ENCODE results near the gene LILRB2.
"Not testable (repeated sequence)": the region's sequence is repeated elsewhere in the genome, so short reads cannot be mapped to it uniquely, and the experiment has no call there.

LILRB2 gene

GRCh38 chr19:54325631-54326030 lies 44.7 kb upstream of the LILRB2 start:
- Histone ChIP-seq H3K9me2 (ENCODE audit: low read depth, low read length) (no peaks in the 10 kb centered on the region), H3K27ac (ENCODE audit: low read depth, low read length, poor library complexity, severe bottlenecking) (no peak overlapping the region), H2AFZ (ENCODE audit: low read length) (no peak overlapping the region), H3K9ac (ENCODE audit: low read length) (no peak overlapping the region), H3K27me3 (ENCODE audit: insufficient read depth, low read length) (peaks cover 4% of the 10 kb centered on the region; the same call in 1 of the 2 replicates), H3K4me3 (ENCODE audit: low read depth, low read length, poor library complexity, severe bottlenecking) (no peak overlapping the region), H3K9me3 (ENCODE audit: low read length) (no peaks in the 10 kb centered on the region), H3K79me2 (ENCODE audit: insufficient read depth, low read length) (no peaks in the 10 kb centered on the region), H4K20me1 (ENCODE audit: insufficient read depth, low read length) (no peaks in the 10 kb centered on the region), H3K4me2 (ENCODE audit: low read length) (no peak overlapping the region), H3K36me3 (ENCODE audit: insufficient read depth, low read length) (no peaks in the 10 kb centered on the region), H3F3A (ENCODE audit: insufficient read depth, low read length) (no peaks in the 10 kb centered on the region), H3K4me1 (ENCODE audit: insufficient read depth, low read length, severe bottlenecking) (no peaks in the 10 kb centered on the region)
- TF ChIP-seq EZH2 (IDR thresholded peaks at IDR 0.05; ENCODE audit: borderline replicate concordance, low read length) (no peak), CTCF (IDR thresholded peaks at IDR 0.05; ENCODE audit: low read length) (no peak)

GRCh38 chr19:54325194-54325621 lies 44.3 kb upstream of the LILRB2 start:
- Histone ChIP-seq H3K36me3 (ENCODE audit: insufficient read depth, low read length) (no peaks in the 10 kb centered on the region), H4K20me1 (ENCODE audit: insufficient read depth, low read length) (no peaks in the 10 kb centered on the region), H3K27ac (ENCODE audit: low read depth, low read length, poor library complexity, severe bottlenecking) (no peak overlapping the region), H3K4me2 (ENCODE audit: low read length) (no peak overlapping the region), H3K4me1 (ENCODE audit: insufficient read depth, low read length, severe bottlenecking) (no peaks in the 10 kb centered on the region), H3K9ac (ENCODE audit: low read length) (no peak overlapping the region), H3K79me2 (ENCODE audit: insufficient read depth, low read length) (no peaks in the 10 kb centered on the region), H3K9me3 (ENCODE audit: low read length) (no peaks in the 10 kb centered on the region), H3K27me3 (ENCODE audit: insufficient read depth, low read length) (peaks cover 7% of the 10 kb centered on the region; the same call in 1 of the 2 replicates), H2AFZ (ENCODE audit: low read length) (no peak overlapping the region), H3K9me2 (ENCODE audit: low read depth, low read length) (no peaks in the 10 kb centered on the region), H3F3A (ENCODE audit: insufficient read depth, low read length) (no peaks in the 10 kb centered on the region), H3K4me3 (ENCODE audit: low read depth, low read length, poor library complexity, severe bottlenecking) (no peak overlapping the region)
- TF ChIP-seq EZH2 (IDR thresholded peaks at IDR 0.05; ENCODE audit: borderline replicate concordance, low read length) = no peak
- TF ChIP-seq CTCF (IDR thresholded peaks at IDR 0.05; ENCODE audit: low read length) = peak; percentile 84

- no peak overlapping the region for H3K27ac ChIP-seq (ENCODE audit: low read depth, low read length, poor library complexity, severe bottlenecking)
Observed at GRCh38 chr19:54324071-54324470, 43.2 kb upstream of the LILRB2 start.

GRCh38 chr19:54322934-54323333 lies 42.0 kb upstream of the LILRB2 start:
- not testable (repeated sequence) for H3K79me2 ChIP-seq (ENCODE audit: insufficient read depth, low read length); H3K4me1 ChIP-seq (ENCODE audit: insufficient read depth, low read length, severe bottlenecking); H3K9me2 ChIP-seq (ENCODE audit: low read depth, low read length); H3K4me2 ChIP-seq (ENCODE audit: low read length); H3F3A ChIP-seq (ENCODE audit: insufficient read depth, low read length); H3K27ac ChIP-seq (ENCODE audit: low read depth, low read length, poor library complexity, severe bottlenecking); H2AFZ ChIP-seq (ENCODE audit: low read length); H3K9me3 ChIP-seq (ENCODE audit: low read length); H3K36me3 ChIP-seq (ENCODE audit: insufficient read depth, low read length); H3K27me3 ChIP-seq (ENCODE audit: insufficient read depth, low read length); H3K9ac ChIP-seq (ENCODE audit: low read length); H3K4me3 ChIP-seq (ENCODE audit: low read depth, low read length, poor library complexity, severe bottlenecking); H4K20me1 ChIP-seq (ENCODE audit: insufficient read depth, low read length)

More at GRCh38 chr19:54324071-54324470, 43.2 kb upstream of the LILRB2 start:
- Histone ChIP-seq H2AFZ (ENCODE audit: low read length) (no peak overlapping the region), H3K27me3 (ENCODE audit: insufficient read depth, low read length) (peaks cover 7% of the 10 kb centered on the region; the same call in 1 of the 2 replicates), H3K9me3 (ENCODE audit: low read length) (no peaks in the 10 kb centered on the region), H3K9me2 (ENCODE audit: low read depth, low read length) (no peaks in the 10 kb centered on the region), H3K4me3 (ENCODE audit: low read depth, low read length, poor library complexity, severe bottlenecking) (no peak overlapping the region), H3K4me2 (ENCODE audit: low read length) (no peak overlapping the region), H3K4me1 (ENCODE audit: insufficient read depth, low read length, severe bottlenecking) (no peaks in the 10 kb centered on the region), H3K36me3 (ENCODE audit: insufficient read depth, low read length) (no peaks in the 10 kb centered on the region), H4K20me1 (ENCODE audit: insufficient read depth, low read length) (no peaks in the 10 kb centered on the region), H3F3A (ENCODE audit: insufficient read depth, low read length) (no peaks in the 10 kb centered on the region), H3K79me2 (ENCODE audit: insufficient read depth, low read length) (no peaks in the 10 kb centered on the region), H3K9ac (ENCODE audit: low read length) (no peak overlapping the region)
- TF ChIP-seq CTCF (IDR thresholded peaks at IDR 0.05; ENCODE audit: low read length) = no peak
- TF ChIP-seq EZH2 (IDR thresholded peaks at IDR 0.05; ENCODE audit: borderline replicate concordance, low read length) = no peak

GRCh38 chr19:54322295-54322694 lies 41.4 kb upstream of the LILRB2 start:
- not testable (repeated sequence) for H3K4me1 ChIP-seq (ENCODE audit: insufficient read depth, low read length, severe bottlenecking); H3K36me3 ChIP-seq (ENCODE audit: insufficient read depth, low read length); H3K4me3 ChIP-seq (ENCODE audit: low read depth, low read length, poor library complexity, severe bottlenecking)

More at GRCh38 chr19:54322295-54322694, 41.4 kb upstream of the LILRB2 start:
- not testable (repeated sequence) for H4K20me1 ChIP-seq (ENCODE audit: insufficient read depth, low read length); H3K9me3 ChIP-seq (ENCODE audit: low read length); H3F3A ChIP-seq (ENCODE audit: insufficient read depth, low read length); H3K27ac ChIP-seq (ENCODE audit: low read depth, low read length, poor library complexity, severe bottlenecking); H3K9ac ChIP-seq (ENCODE audit: low read length); H3K79me2 ChIP-seq (ENCODE audit: insufficient read depth, low read length); H3K4me2 ChIP-seq (ENCODE audit: low read length); H3K27me3 ChIP-seq (ENCODE audit: insufficient read depth, low read length); H2AFZ ChIP-seq (ENCODE audit: low read length); H3K9me2 ChIP-seq (ENCODE audit: low read depth, low read length)

All from OCI-LY1 (cell line).